Measurements from ENCODE around the gene GRIN1. TPM values are rescaled to one million over a fixed set of nuclear protein-coding genes. Genes with fewer than 3 reads are reported as not detected.

The GRIN1 gene
- total RNA-seq, 1 experiment from 2014 or later, result not detected

DNA sequence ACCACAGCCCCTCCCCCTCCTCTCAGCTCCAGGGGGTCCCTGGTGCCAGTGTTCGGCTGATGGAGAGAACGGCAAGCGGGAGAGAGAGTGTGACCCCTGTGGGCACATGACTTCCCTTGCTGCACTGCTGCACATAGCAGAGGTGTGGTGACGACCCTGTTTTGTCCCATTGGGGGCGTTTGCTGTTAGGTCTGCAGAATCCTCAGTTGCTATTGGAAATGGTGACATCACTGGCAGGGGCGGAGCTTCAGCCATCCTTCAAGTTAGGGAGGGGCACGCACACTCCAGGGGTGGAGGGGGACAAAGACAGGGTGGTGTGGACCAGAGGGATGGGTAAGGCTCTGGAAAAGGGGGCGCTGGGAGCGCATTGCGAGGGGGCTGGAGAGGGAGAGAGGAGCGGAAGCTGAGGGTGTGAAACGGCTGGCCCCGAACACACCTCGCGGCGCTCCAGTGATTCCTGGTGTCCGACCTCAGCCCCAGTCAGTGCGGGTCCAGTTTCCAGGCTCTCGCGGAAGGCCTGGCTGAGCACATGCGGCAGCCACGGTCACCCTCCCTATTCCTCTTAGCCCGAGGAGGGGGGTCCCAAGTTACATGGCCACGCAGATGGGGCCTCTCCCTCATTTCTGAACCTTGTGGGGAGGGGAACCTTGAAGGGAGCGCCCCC is 764 bp upstream of the GRIN1 start:
- H3K36me3 ChIP-seq (ENCODE audit: low read depth), result no peaks in the 10 kb centered on the region
- H3K4me1 ChIP-seq (replicated peaks; ENCODE audit: insufficient read depth), result no peaks in the 10 kb centered on the region
- peaks cover 17% of the 10 kb centered on the region; the same call in 1 of the 2 replicates for H3F3A ChIP-seq (ENCODE audit: insufficient read depth, low read depth)
- H3K4me2 ChIP-seq, result no peak overlapping the region
- H2AFZ ChIP-seq, result no peak overlapping the region
- H3K79me2 ChIP-seq (ENCODE audit: low read depth), result no peaks in the 10 kb centered on the region
- CTCF ChIA-PET, result interaction anchor here (0.6 kb wide), 1 partner anchor 46 kb away, joined by 3 read pairs; no protein-coding TSS in a partner anchor
- TF ChIP-seq, protein P1, sequence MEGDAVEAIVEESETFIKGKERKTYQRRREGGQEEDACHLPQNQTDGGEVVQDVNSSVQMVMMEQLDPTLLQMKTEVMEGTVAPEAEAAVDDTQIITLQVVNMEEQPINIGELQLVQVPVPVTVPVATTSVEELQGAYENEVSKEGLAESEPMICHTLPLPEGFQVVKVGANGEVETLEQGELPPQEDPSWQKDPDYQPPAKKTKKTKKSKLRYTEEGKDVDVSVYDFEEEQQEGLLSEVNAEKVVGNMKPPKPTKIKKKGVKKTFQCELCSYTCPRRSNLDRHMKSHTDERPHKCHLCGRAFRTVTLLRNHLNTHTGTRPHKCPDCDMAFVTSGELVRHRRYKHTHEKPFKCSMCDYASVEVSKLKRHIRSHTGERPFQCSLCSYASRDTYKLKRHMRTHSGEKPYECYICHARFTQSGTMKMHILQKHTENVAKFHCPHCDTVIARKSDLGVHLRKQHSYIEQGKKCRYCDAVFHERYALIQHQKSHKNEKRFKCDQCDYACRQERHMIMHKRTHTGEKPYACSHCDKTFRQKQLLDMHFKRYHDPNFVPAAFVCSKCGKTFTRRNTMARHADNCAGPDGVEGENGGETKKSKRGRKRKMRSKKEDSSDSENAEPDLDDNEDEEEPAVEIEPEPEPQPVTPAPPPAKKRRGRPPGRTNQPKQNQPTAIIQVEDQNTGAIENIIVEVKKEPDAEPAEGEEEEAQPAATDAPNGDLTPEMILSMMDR (conservative IDR thresholded peaks at IDR 0.05), result no peak
- no peak for TF ChIP-seq EZH2 (IDR thresholded peaks at IDR 0.05; ENCODE audit: low read depth)
- DNase-seq, result no peak
- no peak overlapping the region for H3K4me3 ChIP-seq
- no TSS peak for BruUV-seq (replicated peaks)
- POLR2A ChIA-PET (ENCODE audit: unreplicated experiment), result no interaction called here
- intact Hi-C loops (cut with micrococcal nuclease; ENCODE audit: unreplicated experiment), result no loop called here
- H4K20me1 ChIP-seq (ENCODE audit: insufficient read depth), result no peaks in the 10 kb centered on the region
- no peaks in the 10 kb centered on the region for H3K9me3 ChIP-seq (ENCODE audit: insufficient read depth, low read depth)
- peaks cover 21% of the 10 kb centered on the region; the same call in 1 of the 2 replicates for H3K27me3 ChIP-seq (ENCODE audit: insufficient read depth, low read depth)
- H3K9me2 ChIP-seq (ENCODE audit: insufficient read depth), result no peaks in the 10 kb centered on the region
- no peak overlapping the region for H3K27ac ChIP-seq

DNA sequence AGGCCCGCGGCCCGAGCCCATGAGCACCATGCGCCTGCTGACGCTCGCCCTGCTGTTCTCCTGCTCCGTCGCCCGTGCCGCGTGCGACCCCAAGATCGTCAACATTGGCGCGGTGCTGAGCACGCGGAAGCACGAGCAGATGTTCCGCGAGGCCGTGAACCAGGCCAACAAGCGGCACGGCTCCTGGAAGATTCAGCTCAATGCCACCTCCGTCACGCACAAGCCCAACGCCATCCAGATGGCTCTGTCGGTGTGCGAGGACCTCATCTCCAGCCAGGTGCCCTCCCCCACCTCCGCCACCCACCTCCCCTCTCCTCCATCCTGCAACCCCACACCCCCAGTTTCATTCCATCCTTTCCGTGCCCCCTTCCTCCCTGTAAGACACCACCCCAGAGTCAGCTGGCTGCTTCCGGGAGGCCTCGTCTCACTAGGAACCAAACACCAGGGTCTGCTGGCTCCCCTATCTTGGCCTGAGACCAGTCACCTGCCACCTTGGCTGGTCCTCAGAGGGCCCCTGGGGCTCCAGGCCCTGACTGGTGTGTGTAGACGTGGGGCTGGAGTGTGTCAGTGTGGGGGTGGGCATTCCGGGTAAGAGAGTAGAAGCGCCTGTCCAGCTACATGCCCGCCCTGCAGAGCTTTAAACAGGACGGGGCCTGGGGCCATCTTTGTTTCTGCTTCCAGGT is 655 bp downstream of the GRIN1 start:
- ChIA-PET POLR2A (ENCODE audit: unreplicated experiment) (no interaction called here), CTCF (interaction anchor here (0.6 kb wide), 1 partner anchor 11 kb away, joined by 3 read pairs; no protein-coding TSS in a partner anchor)
- no peak overlapping the region for H3K4me3 ChIP-seq
- no peaks in the 10 kb centered on the region for H3K4me1 ChIP-seq (replicated peaks; ENCODE audit: insufficient read depth)
- H3K27me3 ChIP-seq (ENCODE audit: insufficient read depth, low read depth), result peaks cover 26% of the 10 kb centered on the region; the same call in 1 of the 2 replicates
- no peaks in the 10 kb centered on the region for H3K9me3 ChIP-seq (ENCODE audit: insufficient read depth, low read depth)
- H3K27ac ChIP-seq, result no peak overlapping the region
- intact Hi-C loops (cut with micrococcal nuclease; ENCODE audit: unreplicated experiment), result no loop called here
- H3K4me2 ChIP-seq, result no peak overlapping the region
- no peak overlapping the region for H2AFZ ChIP-seq
- H3K36me3 ChIP-seq (ENCODE audit: low read depth), result no peaks in the 10 kb centered on the region
- no peak for DNase-seq
- no peaks in the 10 kb centered on the region for H3K79me2 ChIP-seq (ENCODE audit: low read depth)
- H3K9me2 ChIP-seq (ENCODE audit: insufficient read depth), result no peaks in the 10 kb centered on the region
- H3F3A ChIP-seq (ENCODE audit: insufficient read depth, low read depth), result peaks cover 3% of the 10 kb centered on the region; the same call in 1 of the 2 replicates
- TF ChIP-seq EZH2 (IDR thresholded peaks at IDR 0.05; ENCODE audit: low read depth), result no peak
- TF ChIP-seq, protein P1 (conservative IDR thresholded peaks at IDR 0.05), result no peak
- no TSS peak for BruUV-seq (replicated peaks)
- no peaks in the 10 kb centered on the region for H4K20me1 ChIP-seq (ENCODE audit: insufficient read depth)

DNA sequence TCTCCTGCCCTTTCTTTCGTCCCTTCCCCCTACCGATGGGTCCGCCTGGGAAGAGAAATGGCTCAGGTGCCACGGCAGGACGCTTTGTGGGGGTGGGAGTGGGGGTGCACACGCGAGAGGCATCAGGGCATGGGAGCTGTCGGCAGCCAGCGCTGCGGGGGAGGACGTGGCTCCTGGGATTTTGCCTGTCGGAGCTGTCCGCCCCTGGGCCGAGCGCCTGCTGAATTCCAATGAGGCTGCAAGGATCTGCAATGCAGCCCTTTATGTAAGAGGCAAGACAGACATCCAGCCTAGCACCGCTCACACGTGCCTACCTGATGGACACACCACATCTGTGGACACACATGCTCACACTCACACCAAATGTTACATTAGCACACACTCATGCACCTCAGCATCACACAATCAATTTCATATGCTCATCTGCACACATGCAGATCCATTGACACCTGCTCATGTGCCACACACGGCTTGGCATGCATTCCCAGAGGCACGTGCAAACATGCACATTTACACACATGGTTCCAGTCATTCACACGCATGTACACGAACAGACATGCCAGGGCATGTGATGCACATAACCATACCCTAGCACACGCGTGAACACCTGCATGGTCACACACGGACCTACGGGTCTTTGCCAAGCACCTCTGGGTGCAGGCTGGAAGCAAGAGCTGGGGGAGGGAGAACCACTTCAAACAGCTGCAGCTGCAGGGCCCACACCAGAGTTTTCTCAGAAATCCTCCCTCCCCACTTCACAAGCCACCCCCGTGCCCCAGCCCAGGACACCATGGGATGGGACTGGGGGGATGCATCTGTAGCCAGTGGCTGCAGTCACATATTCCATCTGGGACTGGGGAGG is 1.4 kb downstream of the GRIN1 start:
- BruUV-seq (replicated peaks), result no TSS peak
- Histone ChIP-seq H3K4me2 (no peak overlapping the region), H3K27me3 (ENCODE audit: insufficient read depth, low read depth) (peaks cover 26% of the 10 kb centered on the region; the same call in 1 of the 2 replicates), H3K36me3 (ENCODE audit: low read depth) (no peaks in the 10 kb centered on the region), H3K27ac (no peak overlapping the region), H3K4me1 (replicated peaks; ENCODE audit: insufficient read depth) (no peaks in the 10 kb centered on the region), H3K79me2 (ENCODE audit: low read depth) (no peaks in the 10 kb centered on the region), H3F3A (ENCODE audit: insufficient read depth, low read depth) (no peaks in the 10 kb centered on the region), H3K9me2 (ENCODE audit: insufficient read depth) (no peaks in the 10 kb centered on the region), H4K20me1 (ENCODE audit: insufficient read depth) (no peaks in the 10 kb centered on the region), H2AFZ (no peak overlapping the region), H3K9me3 (ENCODE audit: insufficient read depth, low read depth) (no peaks in the 10 kb centered on the region), H3K4me3 (no peak overlapping the region)
- intact Hi-C loops (cut with micrococcal nuclease; ENCODE audit: unreplicated experiment), result no loop called here
- CTCF ChIA-PET, result interaction anchor here (0.6 kb wide), 1 partner anchor 10 kb away, joined by 3 read pairs; no protein-coding TSS in a partner anchor
- TF ChIP-seq, protein P1 (conservative IDR thresholded peaks at IDR 0.05), result no peak
- POLR2A ChIA-PET (ENCODE audit: unreplicated experiment), result no interaction called here
- no peak for DNase-seq
